Stimulated activated CD4-positive, alpha-beta T cell treated with anti-CD3 and anti-CD28 coated beads, Interleukin-12 subunit alpha, Interleukin-12 subunit beta, amount 100 ng/mL, for 4 hours (primary cell): ENCODE results near the gene METTL26.

Experiments
- DNase-seq: peaks from one replicate; pipeline ENCODE4 v3.0.0-alpha.2; 2020

METTL26 gene

GRCh38 chr16:674968-675883 lies 39.1 kb upstream of the METTL26 start, which contains the start of gene RHBDL1:
RHBDL1 (plus strand) TSS chr16:675671; CDS start chr16:675791, 120 bp downstream.
- no peak for DNase-seq

- DNase-seq, result no peak
Measured at GRCh38 chr16:674214-674881, 38.2 kb upstream of the METTL26 start.

GRCh38 chr16:673399-673991 lies 37.4 kb upstream of the METTL26 start:
- DNase-seq, result no peak

GRCh38 chr16:672851-673250 lies 36.7 kb upstream of the METTL26 start:
- no peak for DNase-seq

DNA sequence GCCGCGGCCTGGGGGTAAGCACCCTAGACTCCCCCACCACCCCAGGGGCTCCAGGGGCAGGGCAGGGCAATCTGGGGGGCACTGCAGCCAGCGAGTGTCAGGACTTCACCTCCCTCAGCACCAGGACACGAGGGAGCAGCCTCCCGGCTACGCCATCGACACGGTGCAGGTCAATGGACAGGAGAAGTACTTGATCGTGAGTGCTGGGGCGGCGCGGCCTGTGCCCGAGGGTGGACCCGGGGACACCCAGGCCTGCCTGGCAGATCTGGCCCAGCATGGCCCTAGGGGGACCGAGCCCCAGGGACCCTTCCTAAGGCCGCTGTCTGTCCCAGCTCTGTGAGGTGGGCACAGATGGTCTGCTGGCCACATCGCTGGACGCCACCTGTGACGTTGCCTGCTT lies 36.3 kb upstream of the METTL26 start:
- no peak for DNase-seq

GRCh38 chr16:671353-672131 lies 35.4 kb upstream of the METTL26 start:
- no peak for DNase-seq

- no peak for DNase-seq
Measured at GRCh38 chr16:670485-671352, 34.6 kb upstream of the METTL26 start.

DNA sequence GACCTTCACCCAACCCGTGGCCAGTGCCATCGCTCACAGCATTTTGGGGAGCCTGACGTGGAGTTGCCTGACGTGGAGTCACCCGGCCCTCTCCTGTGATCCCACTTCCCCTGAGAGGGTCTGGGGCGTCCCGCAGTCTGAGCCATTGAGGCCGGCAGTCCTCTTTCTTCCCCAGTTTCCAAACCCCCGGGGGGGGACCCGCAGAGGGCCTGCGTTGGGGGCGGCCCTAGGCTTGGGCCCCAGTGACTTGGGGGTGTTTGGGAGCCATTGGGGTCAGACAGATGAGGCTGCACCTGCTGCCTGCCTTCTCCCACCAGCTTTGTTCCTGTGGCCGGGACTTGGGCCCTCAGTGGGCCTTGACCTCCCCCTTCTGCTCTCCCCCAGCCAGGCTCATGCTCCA lies 33.6 kb upstream of the METTL26 start:
- no peak for DNase-seq

- DNase-seq, result no peak
Measured at GRCh38 chr16:668519-669171, 32.5 kb upstream of the METTL26 start.

DNA sequence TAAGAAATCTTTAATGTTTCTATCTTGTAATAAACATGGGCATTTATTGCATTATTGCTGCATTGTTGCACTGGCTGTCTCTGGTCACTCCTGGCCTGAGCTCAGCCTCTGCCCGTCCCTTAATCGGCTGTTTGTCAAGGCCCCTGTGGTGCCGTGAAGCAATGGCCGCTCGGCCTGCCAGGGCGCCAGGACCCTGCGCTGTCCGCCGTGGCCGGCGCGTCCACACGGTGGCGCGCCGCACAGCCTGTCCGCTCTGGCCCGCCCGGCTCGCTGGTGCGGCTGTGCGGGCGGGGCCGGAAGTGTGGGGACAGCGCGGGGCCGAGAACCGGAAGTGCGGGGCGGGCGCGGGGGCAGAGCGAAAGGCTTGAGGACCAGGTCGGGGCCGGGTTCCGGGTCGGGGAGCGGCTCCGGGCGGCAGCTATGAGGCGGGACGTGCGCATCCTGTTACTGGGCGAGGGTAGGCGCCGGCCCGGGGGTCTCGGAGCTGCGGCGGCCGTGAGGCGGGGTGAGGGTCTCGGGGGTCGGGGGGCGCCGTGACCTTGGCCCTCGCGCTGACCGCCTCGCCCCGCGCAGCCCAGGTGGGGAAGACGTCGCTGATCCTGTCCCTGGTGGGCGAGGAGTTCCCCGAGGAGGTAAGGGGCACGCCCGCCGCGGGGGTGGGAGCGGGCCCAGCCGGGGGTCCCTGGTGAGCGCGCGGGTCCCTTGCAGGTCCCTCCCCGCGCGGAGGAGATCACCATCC lies 31.8 kb upstream of the METTL26 start, which contains the start of gene RHOT2:
Gene RHOT2 (plus strand): TSS at position 353 of the 739 bp plus-strand sequence. CDS start 68 bp downstream, at position 421.
- DNase-seq, result peak; percentile 92

- DNase-seq, result no peak
Measured at GRCh38 chr16:667113-667779, 31.1 kb upstream of the METTL26 start.

DNA sequence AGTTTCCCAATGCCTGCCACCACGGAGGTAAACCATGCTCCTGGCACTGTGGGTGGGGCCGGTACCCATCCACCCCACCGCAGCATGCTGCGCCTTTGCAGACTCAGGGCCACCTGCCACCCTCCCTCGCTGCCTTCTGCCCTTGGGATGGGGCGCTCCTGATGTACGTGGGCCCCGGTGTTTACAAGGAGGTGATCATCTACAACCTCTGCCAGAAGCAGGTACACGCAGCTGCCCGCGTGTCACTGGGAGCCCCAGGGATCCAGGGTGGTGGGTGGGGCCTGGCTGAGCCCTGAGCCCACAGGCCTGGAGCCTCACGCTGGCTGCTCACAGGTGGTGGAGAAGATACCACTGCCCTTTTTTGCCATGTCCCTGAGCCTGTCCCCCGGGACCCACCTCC lies 30.5 kb upstream of the METTL26 start:
- no peak for DNase-seq

DNA sequence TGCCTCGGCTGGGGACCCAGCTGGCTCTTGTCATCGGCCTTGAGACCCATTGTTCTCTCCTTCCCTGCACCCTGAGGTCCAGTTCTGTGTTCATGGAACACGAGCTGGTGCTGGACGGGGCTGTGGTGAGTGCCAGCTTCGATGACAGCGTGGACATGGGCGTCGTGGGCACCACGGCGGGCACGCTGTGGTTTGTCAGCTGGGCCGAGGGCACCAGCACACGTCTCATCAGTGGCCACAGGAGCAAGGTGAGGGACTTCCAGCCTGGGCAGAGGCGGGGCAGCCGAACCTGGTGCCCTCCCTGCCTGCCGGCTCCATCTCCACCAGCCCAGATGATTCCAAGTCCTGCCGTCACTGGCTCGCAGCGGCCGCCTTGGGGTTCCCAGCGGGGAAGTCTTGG lies 26.5 kb upstream of the METTL26 start:
- no peak for DNase-seq

DNA sequence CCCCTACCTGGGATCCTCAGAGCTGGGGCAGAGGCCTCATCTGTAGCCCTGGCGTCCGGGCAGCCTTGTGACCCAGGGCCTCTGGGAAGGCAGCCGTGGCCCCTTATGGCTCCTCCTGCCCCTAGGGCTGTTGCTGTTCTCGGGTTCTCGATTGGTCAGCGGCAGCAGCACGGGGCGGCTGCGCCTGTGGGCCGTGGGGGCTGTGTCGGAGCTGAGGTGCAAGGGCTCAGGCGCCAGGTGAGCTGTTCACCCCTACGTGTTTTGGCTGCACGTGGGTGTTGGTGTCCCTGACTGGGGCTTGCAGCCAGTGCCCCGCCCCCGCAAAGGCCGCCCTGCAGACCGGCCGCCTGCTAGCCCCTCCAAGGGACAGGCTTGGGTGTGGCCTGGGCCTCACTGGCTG lies 26.0 kb upstream of the METTL26 start:
- DNase-seq, result no peak

- DNase-seq, result no peak
Measured at GRCh38 chr16:661184-661821, 25.2 kb upstream of the METTL26 start.

GRCh38 chr16:660459-661183 lies 24.5 kb upstream of the METTL26 start:
- peak; percentile 65 for DNase-seq

DNA sequence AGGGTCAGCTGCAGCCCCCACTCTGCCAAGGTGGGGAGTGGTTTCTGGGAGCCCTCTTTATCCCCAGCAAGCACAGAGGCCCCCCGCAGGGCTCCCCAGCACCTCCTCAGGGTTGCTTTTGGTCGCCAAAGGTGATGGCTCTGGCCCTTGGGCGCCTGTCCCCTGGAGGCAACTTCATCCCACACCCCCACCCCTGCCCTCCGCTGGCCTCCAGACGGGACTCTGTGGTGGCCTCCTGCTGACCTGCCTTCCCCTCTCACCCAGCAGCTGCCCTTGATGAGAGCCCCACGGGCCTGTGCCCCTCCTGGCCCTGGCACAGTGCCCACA lies 24.0 kb upstream of the METTL26 start:
- DNase-seq, result no peak

GRCh38 chr16:659618-660017 lies 23.5 kb upstream of the METTL26 start:
- no peak for DNase-seq
